Effector memory CD4-positive, alpha-beta T cell (primary cell): ENCODE measurements around the gene AHSG.

Experiments used
- DNase-seq, 3 donors: peaks; one replicate each; pipeline ENCODE4 v3.0.0-alpha.2; 2020
- H3K27ac ChIP-seq: 2 replicates; pipeline ENCODE4 v1.7.0; 2013; ENCODE audit warnings: mild to moderate bottlenecking, low read length, moderate library complexity; ENCODE audit not compliant: insufficient read depth, poor library complexity, severe bottlenecking
- H3K27me3 ChIP-seq: replicated peaks from 2 replicates; pipeline ENCODE4 v1.7.0; 2013; ENCODE audit warnings: mild to moderate bottlenecking, low read length; ENCODE audit not compliant: insufficient read depth, control insufficient read depth, poor library complexity, severe bottlenecking
- H3K36me3 ChIP-seq: 2 replicates; pipeline ENCODE4 v1.7.0; 2013; ENCODE audit warnings: mild to moderate bottlenecking, low read length, moderate library complexity; ENCODE audit not compliant: control insufficient read depth, insufficient read depth
- H3K4me1 ChIP-seq: 2 replicates; pipeline ENCODE4 v1.7.0; 2013; ENCODE audit warnings: low read length, mild to moderate bottlenecking; ENCODE audit not compliant: control insufficient read depth, insufficient read depth, poor library complexity, severe bottlenecking
- H3K4me3 ChIP-seq: 2 replicates; pipeline ENCODE4 v1.7.0; 2013; ENCODE audit warnings: low read length, low read depth, mild to moderate bottlenecking; ENCODE audit not compliant: insufficient read depth, poor library complexity, severe bottlenecking
- H3K9me3 ChIP-seq: 2 replicates; pipeline ENCODE4 v1.7.0; 2013; ENCODE audit warnings: mild to moderate bottlenecking, low read length, moderate library complexity; ENCODE audit not compliant: control insufficient read depth

AHSG gene

DNA sequence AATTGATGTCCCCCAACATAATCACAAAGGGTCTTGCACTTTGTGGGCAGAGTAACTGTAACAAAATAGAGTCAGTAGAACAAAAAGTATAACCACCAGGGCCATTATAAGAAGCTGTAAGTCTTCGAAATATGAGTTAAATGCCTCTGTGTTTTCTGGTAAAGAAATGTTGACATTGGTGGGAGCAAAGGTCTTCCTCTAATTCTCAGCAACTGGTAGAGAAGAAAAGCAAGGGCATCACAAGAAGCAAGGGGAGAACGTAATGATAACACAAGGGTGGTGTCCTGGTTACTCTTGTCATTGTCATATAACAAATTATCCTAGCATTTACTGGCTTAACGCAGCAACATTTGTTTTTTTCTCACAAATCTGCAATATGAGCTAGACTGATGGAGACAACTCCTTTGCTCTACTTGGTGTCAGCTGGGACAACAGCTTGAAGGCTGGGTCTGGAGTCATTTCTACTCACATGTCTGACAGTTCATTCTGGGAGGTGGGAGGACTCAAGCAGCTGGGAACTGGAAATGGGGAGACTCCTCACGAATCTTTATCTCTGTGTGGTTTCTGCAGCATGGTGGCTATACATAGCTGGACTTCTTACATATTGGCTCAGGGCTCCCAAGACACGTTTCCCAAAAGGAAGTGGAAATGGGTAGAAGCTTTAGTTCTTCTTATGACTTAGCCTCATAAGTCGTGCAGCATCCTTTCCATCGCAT is 22.1 kb upstream of the AHSG start:
- no peak for DNase-seq
- Histone ChIP-seq H3K36me3 (peaks cover 6% of the 10 kb centered on the region), H3K27me3 (no peaks in the 10 kb centered on the region), H3K4me1 (no peaks in the 10 kb centered on the region), H3K9me3 (no peaks in the 10 kb centered on the region), H3K4me3 (no peak overlapping the region), H3K27ac (no peak overlapping the region)

DNA sequence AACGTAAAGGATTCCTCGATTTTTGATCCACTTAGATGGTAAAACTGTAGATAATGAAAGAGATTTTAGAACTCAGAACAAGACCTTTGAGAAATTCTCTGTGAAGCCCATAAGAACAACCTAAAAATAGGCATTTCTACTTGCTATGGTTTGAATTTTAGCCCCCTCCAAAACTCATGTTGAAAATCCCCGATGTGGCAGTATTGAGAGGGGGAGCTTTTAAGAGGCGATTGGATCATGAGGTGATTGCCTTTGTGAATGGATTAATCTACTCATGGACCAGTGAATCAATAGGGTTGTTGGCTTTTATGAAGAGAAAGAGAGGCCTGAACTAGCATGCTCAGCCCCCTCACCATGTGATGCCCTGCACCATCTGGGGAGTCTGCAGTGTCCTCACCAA is 20.2 kb upstream of the AHSG start:
- Histone ChIP-seq H3K4me1 (no peaks in the 10 kb centered on the region), H3K9me3 (no peaks in the 10 kb centered on the region), H3K4me3 (no peak overlapping the region), H3K27ac (no peak overlapping the region), H3K36me3 (no peaks in the 10 kb centered on the region), H3K27me3 (no peaks in the 10 kb centered on the region)
- DNase-seq = no peak

DNA sequence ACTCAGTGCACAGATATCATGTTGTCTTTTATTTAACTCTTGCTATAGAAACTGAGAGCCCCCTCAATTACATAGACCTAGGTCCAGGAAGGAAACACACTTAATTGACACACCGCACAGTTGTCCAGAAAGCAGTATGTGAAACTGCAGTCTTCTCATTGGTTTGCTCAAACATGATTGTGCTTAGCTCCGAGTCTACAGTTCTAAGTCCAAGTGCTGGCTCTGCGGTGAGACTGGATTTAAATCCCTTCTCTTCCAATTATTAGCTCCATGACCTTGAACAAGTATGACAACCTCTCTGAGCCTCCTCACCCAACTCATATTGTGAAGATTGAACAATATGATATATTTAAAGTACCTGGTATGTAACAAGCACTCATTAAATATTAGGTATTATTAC is 19.0 kb upstream of the AHSG start:
- H3K27ac ChIP-seq = no peak overlapping the region
- H3K36me3 ChIP-seq = no peaks in the 10 kb centered on the region
- no peaks in the 10 kb centered on the region for H3K27me3 ChIP-seq
- H3K4me3 ChIP-seq = no peak overlapping the region
- no peaks in the 10 kb centered on the region for H3K4me1 ChIP-seq
- H3K9me3 ChIP-seq = no peaks in the 10 kb centered on the region
- DNase-seq = no peak

- Histone ChIP-seq H3K4me1 (no peaks in the 10 kb centered on the region), H3K9me3 (no peaks in the 10 kb centered on the region)
- DNase-seq = no peak
These were observed 18.2 kb upstream of the AHSG start for GRCh38 chr3:186594591-186595113.

GRCh38 chr3:186596568-186597287 is 16.1 kb upstream of the AHSG start:
- Histone ChIP-seq H3K36me3 (no peaks in the 10 kb centered on the region), H3K4me1 (no peaks in the 10 kb centered on the region), H3K4me3 (no peak overlapping the region), H3K27ac (no peak overlapping the region), H3K27me3 (no peaks in the 10 kb centered on the region), H3K9me3 (no peaks in the 10 kb centered on the region)
- no peak for DNase-seq

More at GRCh38 chr3:186594591-186595113, 18.2 kb upstream of the AHSG start:
- no peaks in the 10 kb centered on the region for H3K27me3 ChIP-seq
- no peaks in the 10 kb centered on the region for H3K36me3 ChIP-seq
- no peak overlapping the region for H3K27ac ChIP-seq
- no peak overlapping the region for H3K4me3 ChIP-seq

DNA sequence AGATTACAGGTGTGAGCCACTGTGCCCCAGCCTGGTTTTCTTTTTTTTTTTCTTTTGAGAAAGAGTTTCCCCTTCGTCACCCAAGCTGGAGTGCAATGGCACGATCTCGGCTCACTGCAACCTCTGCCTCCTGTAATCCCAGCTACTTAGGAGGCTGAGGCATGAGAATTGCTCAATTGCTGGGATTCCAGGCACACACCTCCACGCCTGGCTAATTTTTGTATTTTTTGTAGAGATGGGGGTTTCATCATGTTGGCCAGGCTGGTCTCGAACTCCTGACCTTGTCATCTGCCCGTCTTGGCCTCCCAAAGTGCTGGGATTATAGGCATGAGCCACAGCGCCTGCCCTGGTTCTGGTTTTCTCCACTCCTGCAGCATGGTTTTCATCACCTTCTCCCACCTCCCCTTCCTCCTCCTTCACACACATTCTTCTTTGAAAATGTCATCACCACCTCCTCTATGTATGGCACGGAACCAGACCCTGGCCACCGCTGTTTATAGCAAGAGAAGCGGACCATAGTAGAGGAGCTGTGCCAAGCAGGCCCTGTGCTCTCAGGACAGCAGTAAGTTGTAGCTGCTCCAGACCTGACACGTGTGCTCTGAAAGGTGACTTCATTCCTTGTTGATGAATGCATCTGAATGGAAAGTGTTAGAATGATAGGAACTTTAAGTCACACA is 14.6 kb upstream of the AHSG start:
- Histone ChIP-seq H3K36me3 (no peaks in the 10 kb centered on the region), H3K27me3 (no peaks in the 10 kb centered on the region), H3K4me1 (no peaks in the 10 kb centered on the region), H3K27ac (no peak overlapping the region), H3K9me3 (no peaks in the 10 kb centered on the region), H3K4me3 (no peak overlapping the region)
- DNase-seq = no peak

GRCh38 chr3:186598794-186599141 is 14.1 kb upstream of the AHSG start:
- H3K4me1 ChIP-seq = no peaks in the 10 kb centered on the region
- no peak overlapping the region for H3K4me3 ChIP-seq
- H3K27me3 ChIP-seq = no peaks in the 10 kb centered on the region
- DNase-seq = no peak
- no peaks in the 10 kb centered on the region for H3K9me3 ChIP-seq
- H3K27ac ChIP-seq = no peak overlapping the region
- no peaks in the 10 kb centered on the region for H3K36me3 ChIP-seq

DNA sequence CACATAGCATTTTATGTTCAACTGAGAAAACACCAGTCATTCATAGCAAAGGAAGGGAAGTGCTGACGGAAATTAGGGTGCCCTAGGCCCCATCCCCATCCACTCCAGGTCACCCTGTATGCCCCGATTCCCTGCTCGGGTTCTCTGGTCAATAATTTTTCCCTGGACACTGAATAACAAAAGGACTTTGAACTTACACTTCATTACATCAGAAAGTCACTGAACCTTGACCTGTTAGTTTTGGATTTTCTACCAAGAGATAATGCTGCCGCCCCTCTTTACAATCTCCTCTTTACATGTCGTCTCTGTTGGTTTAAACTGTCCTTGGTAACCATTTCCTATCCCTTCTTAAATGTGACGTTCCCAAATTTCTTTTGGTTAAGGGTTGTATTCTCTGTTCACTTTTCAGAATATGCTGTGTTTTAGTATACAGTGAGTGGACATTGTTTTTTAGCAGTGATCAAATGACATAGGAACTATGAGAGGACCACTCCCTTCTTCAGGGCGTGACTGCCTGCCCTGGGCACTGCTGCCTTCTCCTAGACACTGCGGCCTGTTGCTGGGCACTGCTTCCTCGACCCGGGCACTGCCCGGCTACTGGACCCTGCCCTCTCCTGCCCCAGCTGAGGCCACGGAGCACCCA is 13.6 kb upstream of the AHSG start:
- H3K27me3 ChIP-seq = no peaks in the 10 kb centered on the region
- no peaks in the 10 kb centered on the region for H3K9me3 ChIP-seq
- no peak for DNase-seq
- no peak overlapping the region for H3K27ac ChIP-seq
- H3K36me3 ChIP-seq = no peaks in the 10 kb centered on the region
- no peaks in the 10 kb centered on the region for H3K4me1 ChIP-seq
- no peak overlapping the region for H3K4me3 ChIP-seq

DNA sequence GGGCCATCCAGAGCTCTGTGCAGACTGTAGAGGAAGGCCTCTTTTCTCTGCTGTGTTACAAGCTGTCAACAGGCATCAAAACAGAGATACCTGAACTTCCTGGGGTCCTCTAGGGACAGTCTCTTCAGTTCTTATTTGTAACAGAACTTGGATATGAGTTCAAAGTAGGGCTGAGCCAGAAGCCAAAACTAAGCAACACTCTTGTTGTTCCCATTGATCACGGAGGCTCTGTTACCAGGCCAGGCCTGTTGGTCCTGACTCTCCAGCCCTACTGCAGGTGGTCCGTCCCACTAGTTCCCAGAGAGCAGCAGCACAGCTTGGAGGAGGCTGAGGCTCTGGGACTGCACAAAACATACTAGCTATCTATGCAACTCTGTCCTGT is 13.1 kb upstream of the AHSG start:
- no peaks in the 10 kb centered on the region for H3K27me3 ChIP-seq
- DNase-seq = no peak
- no peaks in the 10 kb centered on the region for H3K9me3 ChIP-seq
- H3K36me3 ChIP-seq = no peaks in the 10 kb centered on the region
- no peaks in the 10 kb centered on the region for H3K4me1 ChIP-seq
- H3K27ac ChIP-seq = no peak overlapping the region
- no peak overlapping the region for H3K4me3 ChIP-seq
